Cardiac fibroblast (primary cell): Measurements from ENCODE around the gene DCST1.
A peak's percentile ranks its signal among the peaks of the same experiment; 100 is the strongest.
"Not testable (repeated sequence)": the region's sequence is repeated elsewhere in the genome, so short reads cannot be mapped to it uniquely, and the experiment has no call there.

ENCODE experiments used
- DNase-seq, 2 donors: peaks; one replicate each; pipeline versions ENCODE4 v3.0.0 to v3.0.0-alpha.2; 2010; ENCODE audit warnings: low read depth in 2 of 2
- H3K4me3 ChIP-seq, 2 donors: replicated peaks in 1 of 2; 1 replicate in 1 of 2; 2 replicates in 1 of 2; pipeline ENCODE4 v1.5.1; 2011; ENCODE audit warnings: low read depth in 2 of 2, low read length in 2 of 2, mild to moderate bottlenecking in 2 of 2, moderate library complexity in 1 of 2
- TF ChIP-seq, protein P1 (sequence below): IDR thresholded peaks from one replicate; pipeline ENCODE4 v1.5.1; 2011; ENCODE audit warnings: low read depth, mild to moderate bottlenecking, low read length, inconsistent platforms

DCST1 gene, protein sequence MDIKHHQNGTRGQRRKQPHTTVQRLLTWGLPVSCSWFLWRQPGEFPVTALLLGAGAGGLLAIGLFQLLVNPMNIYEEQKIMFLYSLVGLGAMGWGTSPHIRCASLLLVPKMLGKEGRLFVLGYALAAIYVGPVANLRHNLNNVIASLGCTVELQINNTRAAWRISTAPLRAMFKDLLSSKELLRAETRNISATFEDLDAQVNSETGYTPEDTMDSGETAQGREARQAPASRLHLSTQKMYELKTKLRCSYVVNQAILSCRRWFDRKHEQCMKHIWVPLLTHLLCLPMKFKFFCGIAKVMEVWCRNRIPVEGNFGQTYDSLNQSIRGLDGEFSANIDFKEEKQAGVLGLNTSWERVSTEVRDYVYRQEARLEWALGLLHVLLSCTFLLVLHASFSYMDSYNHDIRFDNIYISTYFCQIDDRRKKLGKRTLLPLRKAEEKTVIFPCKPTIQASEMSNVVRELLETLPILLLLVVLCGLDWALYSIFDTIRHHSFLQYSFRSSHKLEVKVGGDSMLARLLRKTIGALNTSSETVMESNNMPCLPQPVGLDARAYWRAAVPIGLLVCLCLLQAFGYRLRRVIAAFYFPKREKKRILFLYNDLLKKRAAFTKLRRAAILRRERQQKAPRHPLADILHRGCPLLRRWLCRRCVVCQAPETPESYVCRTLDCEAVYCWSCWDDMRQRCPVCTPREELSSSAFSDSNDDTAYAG

DNA sequence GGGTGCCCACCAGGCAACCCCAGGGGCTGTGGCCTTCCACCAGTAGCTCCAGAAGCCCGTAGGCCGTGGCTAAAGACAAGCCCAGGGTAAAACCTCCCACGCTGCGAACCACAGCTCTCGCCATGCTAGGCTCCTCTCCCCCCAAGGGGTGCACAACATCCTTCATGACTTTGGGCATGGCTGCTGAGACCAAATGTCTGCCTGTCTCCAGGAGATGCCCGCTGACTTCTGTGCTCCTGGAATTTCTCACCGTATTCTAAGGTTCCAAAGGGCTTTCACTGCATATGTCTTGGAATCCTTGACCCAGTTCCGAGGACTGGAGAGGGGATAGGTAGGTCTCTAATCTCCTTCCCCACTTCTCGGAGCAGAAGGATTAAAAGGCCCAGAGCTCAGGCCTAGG is at the start of gene DCST1, which contains the start of gene DCST2:
TSS of gene DCST1 (plus strand) at position 301 of the 400 bp plus-strand sequence. CDS start 213 bp downstream, outside the sequence.
TSS of gene DCST2 (minus strand) at position 258 of the 400 bp plus-strand sequence. CDS start at position 178, 80 bp downstream.
- TF ChIP-seq, protein P1, sequence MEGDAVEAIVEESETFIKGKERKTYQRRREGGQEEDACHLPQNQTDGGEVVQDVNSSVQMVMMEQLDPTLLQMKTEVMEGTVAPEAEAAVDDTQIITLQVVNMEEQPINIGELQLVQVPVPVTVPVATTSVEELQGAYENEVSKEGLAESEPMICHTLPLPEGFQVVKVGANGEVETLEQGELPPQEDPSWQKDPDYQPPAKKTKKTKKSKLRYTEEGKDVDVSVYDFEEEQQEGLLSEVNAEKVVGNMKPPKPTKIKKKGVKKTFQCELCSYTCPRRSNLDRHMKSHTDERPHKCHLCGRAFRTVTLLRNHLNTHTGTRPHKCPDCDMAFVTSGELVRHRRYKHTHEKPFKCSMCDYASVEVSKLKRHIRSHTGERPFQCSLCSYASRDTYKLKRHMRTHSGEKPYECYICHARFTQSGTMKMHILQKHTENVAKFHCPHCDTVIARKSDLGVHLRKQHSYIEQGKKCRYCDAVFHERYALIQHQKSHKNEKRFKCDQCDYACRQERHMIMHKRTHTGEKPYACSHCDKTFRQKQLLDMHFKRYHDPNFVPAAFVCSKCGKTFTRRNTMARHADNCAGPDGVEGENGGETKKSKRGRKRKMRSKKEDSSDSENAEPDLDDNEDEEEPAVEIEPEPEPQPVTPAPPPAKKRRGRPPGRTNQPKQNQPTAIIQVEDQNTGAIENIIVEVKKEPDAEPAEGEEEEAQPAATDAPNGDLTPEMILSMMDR, result no peak
- DNase-seq, result no peak
- no peak within 1 kb of the TSS for H3K4me3 ChIP-seq

DNA sequence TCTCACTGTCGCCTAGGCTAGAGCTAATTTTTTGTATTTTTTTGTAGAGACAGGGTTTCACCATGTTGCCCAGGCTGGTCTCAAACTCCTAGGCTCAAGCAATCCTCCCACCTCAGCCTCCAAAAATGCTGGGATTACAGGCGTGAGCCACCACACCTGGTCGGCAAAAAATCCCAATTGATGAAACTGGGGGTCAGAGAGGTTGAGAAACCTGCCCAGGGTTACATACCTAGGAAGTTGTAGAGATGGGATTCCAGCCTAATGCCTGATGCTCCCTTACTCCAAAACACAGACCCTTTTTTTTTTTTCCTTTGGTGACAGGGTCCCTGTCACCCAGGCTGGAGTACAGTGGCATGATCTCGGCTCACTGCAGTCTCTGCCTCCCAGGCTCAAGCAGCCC is 46.9 kb upstream of the DCST1 start:
- not testable (repeated sequence) for DNase-seq, H3K4me3 ChIP-seq

DNA sequence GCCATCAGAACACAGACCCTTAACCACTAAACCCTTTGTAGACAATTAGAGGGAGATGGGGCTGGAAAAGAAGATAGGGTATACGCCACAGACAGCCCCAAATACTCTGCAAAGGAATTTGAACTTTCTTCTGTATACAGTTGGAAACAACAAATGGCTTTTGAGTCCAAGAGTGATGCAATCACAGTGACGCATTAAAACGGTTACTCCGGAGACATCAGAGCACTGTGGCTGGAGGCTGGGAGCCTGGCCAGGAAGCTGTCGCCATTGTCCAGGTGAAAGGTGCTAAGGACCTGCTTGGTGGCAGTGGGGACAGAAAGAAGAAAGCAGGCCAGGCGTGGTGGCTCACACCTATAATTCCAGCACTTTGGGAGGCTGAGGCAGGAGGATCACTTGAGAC is 46.3 kb upstream of the DCST1 start:
- peak; percentile 45 to 47 for DNase-seq
- TF ChIP-seq, protein P1, result no peak

DNA sequence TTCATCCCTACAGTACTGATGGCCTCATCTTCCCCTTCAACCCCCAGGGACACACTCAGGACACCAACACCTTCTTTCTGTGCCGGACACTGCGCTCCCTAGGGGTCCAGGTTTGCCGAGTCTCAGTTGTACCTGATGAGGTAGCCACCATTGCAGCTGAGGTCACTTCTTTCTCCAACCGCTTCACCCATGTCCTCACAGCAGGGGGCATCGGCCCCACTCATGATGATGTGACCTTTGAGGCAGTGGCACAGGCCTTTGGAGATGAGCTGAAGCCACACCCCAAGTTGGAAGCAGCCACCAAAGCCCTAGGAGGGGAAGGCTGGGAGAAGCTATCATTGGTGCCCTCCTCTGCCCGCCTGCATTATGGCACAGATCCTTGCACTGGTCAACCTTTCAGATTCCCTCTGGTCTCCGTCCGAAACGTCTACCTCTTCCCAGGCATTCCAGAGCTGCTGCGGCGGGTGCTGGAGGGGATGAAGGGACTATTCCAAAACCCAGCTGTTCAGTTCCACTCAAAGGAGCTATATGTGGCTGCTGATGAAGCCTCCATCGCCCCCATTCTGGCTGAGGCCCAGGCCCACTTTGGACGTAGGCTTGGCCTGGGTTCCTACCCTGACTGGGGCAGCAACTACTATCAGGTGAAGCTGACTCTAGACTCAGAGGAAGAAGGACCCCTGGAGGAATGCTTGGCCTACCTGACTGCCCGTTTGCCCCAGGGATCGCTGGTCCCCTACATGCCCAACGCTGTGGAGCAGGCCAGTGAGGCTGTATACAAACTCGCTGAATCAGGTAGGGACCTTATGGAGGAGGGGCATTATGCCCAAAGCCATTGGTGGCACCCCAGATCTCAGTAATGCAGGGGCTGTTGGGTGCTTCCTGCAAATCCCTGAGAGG is 45.3 kb upstream of the DCST1 start:
- no peak for DNase-seq
- H3K4me3 ChIP-seq, result no peak overlapping the region
- TF ChIP-seq, protein P1, result no peak

More for the DNA sequence above, 46.3 kb upstream of the DCST1 start:
- no peak overlapping the region for H3K4me3 ChIP-seq

DNA sequence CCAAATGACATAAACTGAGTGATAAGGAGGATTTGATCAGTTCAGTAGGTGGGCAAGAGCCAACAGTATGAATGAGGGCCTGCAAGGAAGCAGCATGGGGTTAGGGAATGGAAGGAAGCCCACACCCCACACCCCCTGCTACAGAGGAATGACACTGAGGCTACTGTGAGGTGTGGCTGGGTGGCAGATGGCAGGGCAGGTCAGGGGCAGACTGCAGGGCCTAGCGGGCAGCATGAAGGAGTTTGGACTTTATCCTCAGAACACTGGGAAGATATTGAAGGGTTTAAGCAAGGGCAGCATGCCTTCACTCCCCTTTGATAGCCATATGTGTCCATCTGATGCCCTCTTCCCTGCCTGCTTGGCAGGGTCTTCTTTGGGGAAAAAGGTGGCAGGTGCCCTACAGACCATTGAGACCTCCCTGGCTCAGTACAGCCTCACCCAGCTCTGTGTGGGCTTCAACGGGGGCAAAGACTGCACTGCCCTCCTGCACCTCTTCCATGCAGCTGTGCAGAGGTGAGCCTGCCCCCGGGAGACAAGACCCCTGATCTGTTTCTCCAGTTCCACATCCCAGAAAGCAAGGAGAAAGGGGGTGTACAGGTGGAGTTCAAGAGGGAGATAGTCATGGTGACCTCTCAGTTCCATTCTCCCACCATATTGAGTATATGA is 44.3 kb upstream of the DCST1 start:
- TF ChIP-seq, protein P1, result no peak
- no peak for DNase-seq
- no peak overlapping the region for H3K4me3 ChIP-seq

DNA sequence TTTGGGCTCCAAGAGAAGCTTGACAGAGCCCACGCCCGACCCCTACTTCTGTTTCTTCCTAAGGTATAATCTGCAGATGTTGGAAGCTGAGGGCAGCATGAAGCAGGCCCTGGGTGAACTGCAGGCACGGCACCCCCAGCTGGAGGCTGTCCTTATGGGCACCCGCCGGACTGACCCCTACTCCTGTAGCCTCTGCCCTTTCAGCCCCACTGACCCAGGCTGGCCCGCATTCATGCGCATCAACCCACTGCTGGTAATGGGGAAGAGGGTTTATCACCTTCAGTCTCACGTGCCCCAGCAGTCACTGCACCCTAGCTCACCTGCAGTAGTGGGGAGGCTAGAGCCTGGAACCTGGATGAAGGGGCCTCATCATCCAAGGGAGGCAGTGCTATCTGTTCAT is 43.3 kb upstream of the DCST1 start:
- H3K4me3 ChIP-seq, result no peak overlapping the region
- DNase-seq, result no peak

More for the DNA sequence above, 43.3 kb upstream of the DCST1 start:
- TF ChIP-seq, protein P1, result no peak
